Aorta (tissue), 5 donors: ENCODE measurements around the gene USP19. TPM values are rescaled to one million over a fixed set of nuclear protein-coding genes. Genes with fewer than 3 reads are reported as not detected.

Source experiments
- ATAC-seq: fragments of 200-7000 bp; cut with Tn5 transposase; one replicate; pipeline ENCODE4 v1.9.1; 2022; ENCODE audit warnings: moderate library complexity; ENCODE audit not compliant: low FRiP score
- DNase-seq, 2 donors: peaks; one replicate each; pipeline ENCODE4 v3.0.0-alpha.2; 2020
- H3K27ac ChIP-seq, 2 donors: one replicate each; pipeline ENCODE4 v1.5.1; 2013; ENCODE audit warnings: low read length in 2 of 2, mild to moderate bottlenecking in 2 of 2, moderate library complexity in 2 of 2, control low read depth in 1 of 2, inconsistent platforms in 1 of 2, low read depth in 1 of 2
- H3K27me3 ChIP-seq, 2 donors: one replicate each; pipeline ENCODE4 v1.6.1; 2013; ENCODE audit warnings: control low read depth in 1 of 2, low read length in 1 of 2, mild to moderate bottlenecking in 1 of 2, moderate library complexity in 1 of 2; ENCODE audit not compliant: insufficient read depth in 2 of 2, control insufficient read depth in 1 of 2
- H3K36me3 ChIP-seq, 2 donors: one replicate each; pipeline ENCODE4 v1.6.1; 2013; ENCODE audit warnings: control low read depth in 1 of 2, low read length in 1 of 2, mild to moderate bottlenecking in 1 of 2; ENCODE audit not compliant: insufficient read depth in 2 of 2, control insufficient read depth in 1 of 2
- H3K4me1 ChIP-seq, 2 donors: one replicate each; pipeline ENCODE4 v1.6.1; 2013; ENCODE audit warnings: low read length in 2 of 2, control low read depth in 1 of 2, mild to moderate bottlenecking in 1 of 2, moderate library complexity in 1 of 2; ENCODE audit not compliant: insufficient read depth in 2 of 2, control insufficient read depth in 1 of 2
- H3K4me3 ChIP-seq, 2 donors: one replicate each; pipeline ENCODE4 v1.5.1; 2013; ENCODE audit warnings: low read length in 2 of 2, control low read depth in 1 of 2, mild to moderate bottlenecking in 1 of 2
- H3K9me3 ChIP-seq: one replicate; pipeline ENCODE4 v1.6.1; 2013; ENCODE audit warnings: mild to moderate bottlenecking, low read length; ENCODE audit not compliant: control insufficient read depth
- WGBS, 2 donors: extraction: QIAGEN DNeasy Blood & Tissue Kit; methylation state at CpG; one replicate each; pipeline ENCODE4 v1.1.7; 2013; 5-methylcytosine and 5-hydroxymethylcytosine counted together
- intact Hi-C, 2 donors: fragments of 100-400 bp; cut with DNase I; formaldehyde crosslinking; loops; one replicate each; pipeline versions ENCODE4 v1.14.2 to v1.15.0; 2022
- long read RNA-seq, 2 donors: library from polyadenylated mRNA; unstranded; transcript quantifications; one replicate each; pipeline ENCODE4 v2.0.0, GENCODE V29; 2020 to 2021
- polyA plus RNA-seq, 2 donors: library from polyadenylated mRNA; stranded (reverse); fragments of 200-250 nt; gene quantifications; one replicate each; pipeline ENCODE4 v1.2.3, GENCODE V29; 2013
- total RNA-seq, 2 donors: library from RNA; stranded (reverse); fragmentation: NEBNext Ultra II Directional; extraction: Animal tissue kit (Norgen Biotek cat#: 25700); gene quantifications; one replicate each; pipeline ENCODE4 v1.2.1, GENCODE V29; 2021
- donor health status: healthy with polysubstance abuse.
- donor health status: Bipolar disorder and iron deficiency.
- donor health status: DM: no; HTN: no; CAD: no.
- donor health status: DM: no; HTN: no; CAD: no.
- donor health status: DM: yes; HTN: yes; CAD: no.

The USP19 gene, protein sequence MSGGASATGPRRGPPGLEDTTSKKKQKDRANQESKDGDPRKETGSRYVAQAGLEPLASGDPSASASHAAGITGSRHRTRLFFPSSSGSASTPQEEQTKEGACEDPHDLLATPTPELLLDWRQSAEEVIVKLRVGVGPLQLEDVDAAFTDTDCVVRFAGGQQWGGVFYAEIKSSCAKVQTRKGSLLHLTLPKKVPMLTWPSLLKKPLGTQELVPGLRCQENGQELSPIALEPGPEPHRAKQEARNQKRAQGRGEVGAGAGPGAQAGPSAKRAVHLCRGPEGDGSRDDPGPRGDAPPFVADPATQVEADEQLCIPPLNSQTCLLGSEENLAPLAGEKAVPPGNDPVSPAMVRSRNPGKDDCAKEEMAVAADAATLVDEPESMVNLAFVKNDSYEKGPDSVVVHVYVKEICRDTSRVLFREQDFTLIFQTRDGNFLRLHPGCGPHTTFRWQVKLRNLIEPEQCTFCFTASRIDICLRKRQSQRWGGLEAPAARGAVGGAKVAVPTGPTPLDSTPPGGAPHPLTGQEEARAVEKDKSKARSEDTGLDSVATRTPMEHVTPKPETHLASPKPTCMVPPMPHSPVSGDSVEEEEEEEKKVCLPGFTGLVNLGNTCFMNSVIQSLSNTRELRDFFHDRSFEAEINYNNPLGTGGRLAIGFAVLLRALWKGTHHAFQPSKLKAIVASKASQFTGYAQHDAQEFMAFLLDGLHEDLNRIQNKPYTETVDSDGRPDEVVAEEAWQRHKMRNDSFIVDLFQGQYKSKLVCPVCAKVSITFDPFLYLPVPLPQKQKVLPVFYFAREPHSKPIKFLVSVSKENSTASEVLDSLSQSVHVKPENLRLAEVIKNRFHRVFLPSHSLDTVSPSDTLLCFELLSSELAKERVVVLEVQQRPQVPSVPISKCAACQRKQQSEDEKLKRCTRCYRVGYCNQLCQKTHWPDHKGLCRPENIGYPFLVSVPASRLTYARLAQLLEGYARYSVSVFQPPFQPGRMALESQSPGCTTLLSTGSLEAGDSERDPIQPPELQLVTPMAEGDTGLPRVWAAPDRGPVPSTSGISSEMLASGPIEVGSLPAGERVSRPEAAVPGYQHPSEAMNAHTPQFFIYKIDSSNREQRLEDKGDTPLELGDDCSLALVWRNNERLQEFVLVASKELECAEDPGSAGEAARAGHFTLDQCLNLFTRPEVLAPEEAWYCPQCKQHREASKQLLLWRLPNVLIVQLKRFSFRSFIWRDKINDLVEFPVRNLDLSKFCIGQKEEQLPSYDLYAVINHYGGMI (N-terminal part only)
- total RNA-seq (10 to 100 TPM; 40.3 to 54.8 TPM), polyA plus RNA-seq (10 to 100 TPM; 22.7 to 31.0 TPM)
- long read RNA-seq, donor 1, partial matches to known transcripts, result 22 of 29 reads
- long read RNA-seq, donor 1, other reads (novel, unspliced or antisense), result 7 of 29 reads
- long read RNA-seq, donor 2, full-length matches to known transcripts, result 1 of 26 reads
- long read RNA-seq, donor 2, partial matches to known transcripts, result 11 of 26 reads
- long read RNA-seq, donor 2, other reads (novel, unspliced or antisense), result 14 of 26 reads

- intact Hi-C loops, result no loop called here
- Histone ChIP-seq H3K4me1 (peaks cover 0 to 2% of the 10 kb centered on the region in 2 donors), H3K27me3 (no peaks in the 10 kb centered on the region), H3K4me3 (peak within 1 kb of the TSS; percentile 56 to 80), H3K27ac (peak within 1 kb of the TSS; percentile 47 to 82), H3K36me3 (peaks cover 0 to 28% of the 10 kb centered on the region in 2 donors), H3K9me3 (no peaks in the 10 kb centered on the region)
- DNase-seq (peak; percentile 97 to 99), ATAC-seq (peak; percentile 93)
- WGBS, 2 donors, result 1% methylated on average over 64 to 70 of the region's 70 CpGs
These were observed at the start of gene USP19 for GRCh38 chr3:49120438-49121131. Gene USP19 (minus strand): TSS chr3:49120823. CDS start chr3:49119145, 1,678 bp downstream.

DNA sequence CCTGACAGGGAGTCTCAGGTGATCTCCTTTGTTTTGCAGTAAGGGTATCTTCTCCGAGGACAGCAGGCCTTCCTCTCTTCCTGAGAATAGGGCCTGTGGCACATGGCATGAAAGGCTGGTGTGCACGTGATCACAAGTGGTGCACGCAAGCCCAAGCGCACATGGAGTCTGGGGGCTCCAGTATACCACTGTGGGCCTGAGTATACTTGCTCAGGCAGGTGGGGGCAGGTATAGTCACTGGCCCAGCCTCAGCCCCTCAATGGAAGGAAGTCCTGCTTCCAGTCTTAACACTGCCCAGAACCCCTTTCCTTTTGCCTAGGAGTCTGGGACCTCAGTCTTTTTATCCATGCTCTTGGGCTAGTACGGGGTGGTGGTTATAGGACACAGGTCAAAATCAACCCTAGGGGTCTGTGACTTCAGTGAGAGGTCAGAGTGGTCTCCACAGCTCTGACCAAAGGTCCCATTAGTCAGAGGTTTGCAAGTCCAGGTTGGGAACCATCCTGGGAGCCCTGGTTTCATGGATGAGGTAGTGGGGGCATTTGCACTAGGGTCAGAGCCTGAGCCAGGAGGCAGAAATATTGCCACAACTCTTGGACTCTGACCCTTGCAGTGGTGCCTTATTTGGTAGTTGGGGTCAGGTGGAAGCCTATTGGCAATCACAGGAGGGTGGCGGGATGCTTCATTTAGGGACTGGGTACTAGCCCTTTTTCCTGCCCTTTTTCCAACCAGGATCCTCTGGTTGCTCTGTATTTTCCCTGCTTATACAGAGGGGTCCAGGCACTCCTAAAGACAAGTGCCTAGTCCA, 46.3 kb upstream of the USP19 start:
- peak overlapping the region in 1 of 2 donors; percentile 94 for H3K4me3 ChIP-seq
- 94% methylated on average over 6 of the region's 6 CpGs for WGBS, 2 donors
- no peaks in the 10 kb centered on the region for H3K4me1 ChIP-seq
- intact Hi-C loops, result no loop called here
- peaks cover 0 to 3% of the 10 kb centered on the region in 2 donors for H3K36me3 ChIP-seq
- ATAC-seq (no peak), DNase-seq (no peak)
- peak overlapping the region in 1 of 2 donors; percentile 79 for H3K27ac ChIP-seq
- no peaks in the 10 kb centered on the region for H3K9me3 ChIP-seq
- no peaks in the 10 kb centered on the region for H3K27me3 ChIP-seq

DNA sequence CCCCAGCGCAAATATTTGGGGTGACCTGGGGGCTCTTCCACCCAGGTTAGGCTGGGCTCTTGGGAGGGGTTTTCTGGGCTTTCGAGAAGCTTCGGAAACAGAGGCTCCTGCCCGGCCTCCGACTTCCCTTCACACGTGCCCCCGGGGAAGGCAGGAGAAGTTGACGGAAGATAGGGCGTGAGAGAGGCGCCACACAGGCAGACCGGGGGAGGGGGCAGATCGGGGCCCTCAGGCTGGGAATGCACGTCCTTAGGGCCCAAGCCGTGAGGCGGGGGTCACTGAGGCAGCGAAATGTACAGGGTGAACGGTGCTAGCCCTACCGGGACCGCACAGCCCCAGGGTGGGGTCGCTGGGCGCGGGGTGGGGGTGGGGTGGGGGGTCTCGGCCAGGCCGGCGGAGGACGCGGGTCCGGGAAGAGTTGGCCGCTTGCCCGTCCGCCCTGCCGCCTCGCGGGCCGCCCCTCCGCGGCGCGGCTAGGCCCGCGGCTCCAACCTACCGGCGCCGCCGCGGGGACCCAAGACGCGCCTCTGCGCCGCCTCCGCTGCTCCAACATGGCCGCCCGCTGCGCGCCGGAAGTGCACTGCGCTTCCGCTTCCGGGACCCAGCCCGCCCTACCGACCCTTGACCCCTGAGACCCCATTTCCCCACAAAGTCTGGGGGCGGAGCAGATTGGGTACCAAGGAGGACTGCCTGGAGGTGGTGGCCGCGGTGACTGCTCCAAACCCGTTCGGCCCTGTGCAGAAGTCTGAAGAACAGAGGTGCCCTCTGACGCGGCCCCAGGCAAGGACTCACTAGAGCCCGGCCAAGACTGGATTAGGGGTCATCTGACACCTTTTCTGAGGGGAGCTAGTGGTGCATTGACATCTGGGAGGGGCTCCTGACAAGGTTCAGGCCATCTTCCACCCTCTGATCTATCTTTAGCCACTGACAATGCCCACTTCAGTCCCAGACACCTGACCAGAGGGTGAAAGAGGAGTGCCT, 45.4 kb upstream of the USP19 start, which contains the start of gene CCDC71:
TSS of gene CCDC71 (minus strand) at position 561 of the 981 bp plus-strand sequence. CDS start 2,123 bp downstream, outside the sequence.
- H3K36me3 ChIP-seq, result peaks cover 0 to 3% of the 10 kb centered on the region in 2 donors
- H3K9me3 ChIP-seq, result no peaks in the 10 kb centered on the region
- DNase-seq, result peak; percentile 86 to 94
- WGBS, 2 donors, result 3 to 4% methylated on average over 52 to 69 of the region's 69 CpGs
- no peaks in the 10 kb centered on the region for H3K27me3 ChIP-seq
- intact Hi-C loops, result no loop called here
- H3K4me3 ChIP-seq, result peak within 1 kb of the TSS; percentile 94
- no peaks in the 10 kb centered on the region for H3K4me1 ChIP-seq
- peak; percentile 75 for ATAC-seq
- H3K27ac ChIP-seq, result peak within 1 kb of the TSS; percentile 81

GRCh38 chr3:49164983-49165720, 44.5 kb upstream of the USP19 start:
- peak overlapping the region; percentile 94 for H3K4me3 ChIP-seq
- no peaks in the 10 kb centered on the region for H3K9me3 ChIP-seq
- H3K36me3 ChIP-seq, result peaks cover 0 to 3% of the 10 kb centered on the region in 2 donors
- H3K4me1 ChIP-seq, result no peaks in the 10 kb centered on the region
- H3K27ac ChIP-seq, result peak overlapping the region in 1 of 2 donors; percentile 81
- 26 to 27% methylated on average over 6 of the region's 6 CpGs for WGBS, 2 donors
- DNase-seq (no peak), ATAC-seq (no peak)
- no peaks in the 10 kb centered on the region for H3K27me3 ChIP-seq
- intact Hi-C loops, result no loop called here

GRCh38 chr3:49163609-49164008, 43.0 kb upstream of the USP19 start:
- Histone ChIP-seq H3K9me3 (no peaks in the 10 kb centered on the region), H3K27ac (no peak overlapping the region), H3K36me3 (peaks cover 0 to 3% of the 10 kb centered on the region in 2 donors), H3K27me3 (no peaks in the 10 kb centered on the region), H3K4me3 (no peak overlapping the region), H3K4me1 (no peaks in the 10 kb centered on the region)
- ATAC-seq (no peak), DNase-seq (no peak)
- intact Hi-C loops, result no loop called here
- 90 to 91% methylated on average over 8 of the region's 8 CpGs for WGBS, 2 donors

GRCh38 chr3:49162751-49163419, 42.3 kb upstream of the USP19 start:
- Histone ChIP-seq H3K27me3 (no peaks in the 10 kb centered on the region), H3K9me3 (no peaks in the 10 kb centered on the region), H3K36me3 (peaks cover 0 to 3% of the 10 kb centered on the region in 2 donors), H3K4me3 (no peak overlapping the region), H3K27ac (no peak overlapping the region), H3K4me1 (no peaks in the 10 kb centered on the region)
- intact Hi-C loops, result no loop called here
- WGBS, 2 donors, result 93% methylated on average over 21 of the region's 21 CpGs
- ATAC-seq (no peak), DNase-seq (no peak)
